Breast epithelium (tissue), 4 donors: Measurements from ENCODE around the gene ALG5. TPM values are rescaled to one million over a fixed set of nuclear protein-coding genes. Genes with fewer than 3 reads are reported as not detected.

ENCODE experiments used
- DNase-seq, 2 donors: peaks; one replicate each; pipeline ENCODE4 v3.0.0-alpha.2; 2019; ENCODE audit warnings: low spot score in 2 of 2
- H3K27ac ChIP-seq, 2 donors: fragments of 200-600 bp; sonication (generic) in 1 of 2; one replicate each; pipeline ENCODE4 v1.5.1; 2016 to 2019; ENCODE audit warnings: mild to moderate bottlenecking in 1 of 2
- H3K27me3 ChIP-seq, 2 donors: fragments of 200-600 bp; sonication (generic) in 1 of 2; one replicate each; pipeline versions ENCODE4 v1.5.1 to v1.6.0; 2017 to 2019; ENCODE audit warnings: control low read depth in 1 of 2, mild to moderate bottlenecking in 1 of 2
- H3K36me3 ChIP-seq: fragments of 200-600 bp; one replicate; pipeline ENCODE4 v1.5.1; 2019
- H3K4me1 ChIP-seq, 2 donors: fragments of 200-600 bp; sonication (generic); one replicate each; pipeline ENCODE4 v1.5.1; 2016 to 2019; ENCODE audit warnings: control low read depth in 1 of 2
- H3K4me3 ChIP-seq, 3 donors: fragments of 200-600 bp; sonication (generic); 1 replicate in 2 of 3; 2 replicates in 1 of 3; pipeline ENCODE4 v1.5.1; 2016 to 2019; ENCODE audit warnings: mild to moderate bottlenecking in 3 of 3, moderate library complexity in 2 of 3
- H3K9me3 ChIP-seq, 2 donors: fragments of 200-600 bp; sonication (generic) in 1 of 2; one replicate each; pipeline ENCODE4 v1.5.1; 2016 to 2019; ENCODE audit warnings: control low read depth in 1 of 2
- CTCF ChIP-seq, 3 donors: fragments of 450-650 bp; IDR thresholded peaks; one replicate each; pipeline ENCODE4 v1.5.1; 2016 to 2017; ENCODE audit warnings: antibody characterized with exemption in 3 of 3, mild to moderate bottlenecking in 3 of 3, moderate library complexity in 3 of 3
- POLR2A ChIP-seq: fragments of 450-650 bp; IDR thresholded peaks from one replicate; pipeline ENCODE4 v1.6.1; 2016; ENCODE audit warnings: antibody characterized with exemption, mild to moderate bottlenecking, moderate library complexity
- POLR2AphosphoS5 ChIP-seq, 3 donors: sonication (generic); formaldehyde crosslinking; IDR thresholded peaks; one replicate each; pipeline ENCODE4 v1.6.1; 2017; ENCODE audit warnings: antibody characterized with exemption in 3 of 3
- intact Hi-C: fragments of 100-400 bp; cut with DNase I; formaldehyde crosslinking; loops from one replicate; pipeline ENCODE4 v1.15.1; 2023; ENCODE audit warnings: low total_unique reads
- total RNA-seq, 3 donors: library from RNA; depleted of rRNA; stranded (reverse); fragments of >200 nt; gene quantifications; one replicate each; pipeline ENCODE4 v1.1.0, GENCODE V29; 2016

ALG5 gene
- total RNA-seq, 3 donors from 2014 or later, result 32.6 to 37.0 (median 32.8) TPM

- TF ChIP-seq POLR2A, result no peak
- no peak for TF ChIP-seq POLR2AphosphoS5 (IDR thresholded peaks at IDR 0.05)
- no peak for TF ChIP-seq CTCF (IDR thresholded peaks at IDR 0.05)
- no peak overlapping the region for H3K4me3 ChIP-seq
- H3K9me3 ChIP-seq, result no peaks in the 10 kb centered on the region
- no peak for DNase-seq
- H3K27me3 ChIP-seq, result no peaks in the 10 kb centered on the region
- H3K36me3 ChIP-seq, result no peaks in the 10 kb centered on the region
- intact Hi-C loops, result no loop called here
- no peaks in the 10 kb centered on the region for H3K4me1 ChIP-seq
- H3K27ac ChIP-seq, result no peak overlapping the region
These were observed 40.8 kb upstream of the ALG5 start for GRCh38 chr13:37039896-37040295.

GRCh38 chr13:37037241-37037640, 38.1 kb upstream of the ALG5 start:
- no peak for DNase-seq
- Histone ChIP-seq H3K27ac (no peak overlapping the region), H3K4me3 (no peak overlapping the region), H3K36me3 (peaks cover 3% of the 10 kb centered on the region), H3K27me3 (no peaks in the 10 kb centered on the region), H3K9me3 (no peaks in the 10 kb centered on the region), H3K4me1 (no peaks in the 10 kb centered on the region)
- TF ChIP-seq POLR2AphosphoS5 (IDR thresholded peaks at IDR 0.05), result no peak
- no peak for TF ChIP-seq CTCF (IDR thresholded peaks at IDR 0.05)
- no peak for TF ChIP-seq POLR2A
- intact Hi-C loops, result no loop called here

- intact Hi-C loops, result no loop called here
- Histone ChIP-seq H3K9me3 (no peaks in the 10 kb centered on the region), H3K4me1 (no peaks in the 10 kb centered on the region), H3K27me3 (no peaks in the 10 kb centered on the region), H3K4me3 (no peak overlapping the region), H3K27ac (no peak overlapping the region), H3K36me3 (peaks cover 3% of the 10 kb centered on the region)
- no peak for TF ChIP-seq CTCF (IDR thresholded peaks at IDR 0.05)
- no peak for TF ChIP-seq POLR2A
- no peak for TF ChIP-seq POLR2AphosphoS5 (IDR thresholded peaks at IDR 0.05)
- DNase-seq, result no peak
These were observed 30.5 kb upstream of the ALG5 start for GRCh38 chr13:37029617-37030016.

- H3K27me3 ChIP-seq, result no peaks in the 10 kb centered on the region
- TF ChIP-seq POLR2A, result no peak
- TF ChIP-seq CTCF (IDR thresholded peaks at IDR 0.05), result no peak
- no peak for TF ChIP-seq POLR2AphosphoS5 (IDR thresholded peaks at IDR 0.05)
- no peak for DNase-seq
These were observed 28.5 kb upstream of the ALG5 start for GRCh38 chr13:37027639-37028038.

GRCh38 chr13:37026771-37027170, 27.6 kb upstream of the ALG5 start:
- no peak overlapping the region for H3K27ac ChIP-seq
- no peaks in the 10 kb centered on the region for H3K4me1 ChIP-seq
- H3K27me3 ChIP-seq, result no peaks in the 10 kb centered on the region
- no peak for TF ChIP-seq CTCF (IDR thresholded peaks at IDR 0.05)
- TF ChIP-seq POLR2A, result no peak
- no peak for TF ChIP-seq POLR2AphosphoS5 (IDR thresholded peaks at IDR 0.05)
- no peak for DNase-seq
- H3K9me3 ChIP-seq, result no peaks in the 10 kb centered on the region
- H3K36me3 ChIP-seq, result peaks cover 9% of the 10 kb centered on the region
- H3K4me3 ChIP-seq, result no peak overlapping the region
- intact Hi-C loops, result no loop called here

More at GRCh38 chr13:37027639-37028038, 28.5 kb upstream of the ALG5 start:
- Histone ChIP-seq H3K4me1 (no peaks in the 10 kb centered on the region), H3K36me3 (peaks cover 9% of the 10 kb centered on the region), H3K27ac (no peak overlapping the region), H3K4me3 (no peak overlapping the region), H3K9me3 (no peaks in the 10 kb centered on the region)
- intact Hi-C loops, result no loop called here
